NCI-H748 (cell line): Measurements from ENCODE around the gene CEP128.

Source experiments
- DNase-seq: peaks from one replicate; lab custom pipeline; 2025; ENCODE audit not compliant: unreplicated experiment; lab: John Stamatoyannopoulos, UW

The CEP128 gene

DNA sequence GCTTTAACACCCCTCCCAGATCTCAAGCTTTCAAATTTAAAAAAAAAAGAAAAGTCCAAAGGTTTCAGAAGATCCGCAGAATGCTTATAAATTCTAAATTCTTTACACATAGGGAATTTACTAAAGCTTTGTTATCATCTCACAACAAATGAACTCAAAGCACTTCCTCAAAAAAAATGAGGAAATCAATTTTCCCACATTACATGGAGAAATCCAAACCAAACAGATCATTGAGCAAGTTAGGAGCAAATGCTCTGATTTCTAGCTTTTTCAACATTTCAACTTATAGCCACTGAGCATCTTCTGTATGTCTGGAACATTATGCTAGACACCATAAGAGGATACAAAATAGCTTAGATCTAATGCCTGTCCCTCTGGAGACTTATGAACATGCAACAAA lies 161.0 kb downstream of the CEP128 start:
- DNase-seq, result no peak

DNA sequence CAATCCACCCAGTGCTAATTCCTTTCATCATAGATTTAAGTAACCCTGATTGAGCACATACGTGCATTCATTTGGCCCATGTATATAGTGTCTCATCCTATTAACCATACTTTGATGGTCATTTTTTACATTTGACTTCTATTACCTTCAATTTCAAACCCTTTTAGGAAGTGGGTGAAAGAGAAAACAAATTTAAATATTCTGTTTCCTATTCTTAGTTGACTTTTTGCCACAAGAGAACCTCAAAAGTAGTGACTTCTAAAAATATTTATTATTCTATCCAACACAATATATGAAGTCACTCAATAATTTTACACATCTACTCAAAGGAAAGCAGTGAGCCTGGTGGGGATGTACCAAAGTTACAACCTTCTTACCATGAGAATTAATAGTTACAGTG lies 164.9 kb downstream of the CEP128 start:
- no peak for DNase-seq

DNA sequence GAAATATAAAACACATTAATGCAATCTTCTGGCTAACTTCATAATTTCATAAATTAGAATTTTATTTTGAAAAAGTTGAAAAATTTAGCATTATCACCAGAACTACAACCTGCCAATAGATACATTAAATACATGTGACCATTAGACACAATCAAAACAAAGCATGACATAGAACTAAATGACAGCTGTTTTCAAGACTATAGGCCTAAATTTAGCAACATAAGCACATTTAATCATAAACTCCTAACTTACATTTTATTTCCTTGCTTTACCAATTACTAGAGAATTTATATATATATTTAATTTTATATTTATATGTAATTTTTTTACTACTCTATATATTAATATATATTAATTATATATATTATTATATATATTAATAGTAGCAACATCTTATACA lies 165.4 kb downstream of the CEP128 start:
- no peak for DNase-seq

DNA sequence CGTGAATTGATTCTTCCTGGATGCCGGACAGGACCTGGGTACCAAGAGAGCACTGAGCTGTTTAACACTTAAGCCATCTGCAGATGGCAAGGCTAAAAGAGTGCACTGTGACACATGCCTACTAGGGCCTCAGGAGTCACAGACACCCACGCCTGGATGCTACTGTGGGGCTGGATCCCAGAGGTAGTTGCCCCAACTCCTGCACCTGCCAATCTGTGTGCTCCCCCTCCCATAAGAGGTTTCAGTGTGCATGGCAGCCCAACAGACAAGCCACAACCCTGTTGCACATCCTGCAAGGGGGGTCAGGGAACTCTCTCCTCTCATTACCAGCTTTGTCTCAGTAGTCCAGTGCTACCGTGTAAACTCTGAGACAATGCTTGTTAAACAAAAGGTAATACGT lies 169.0 kb downstream of the CEP128 start:
- no peak for DNase-seq

DNA sequence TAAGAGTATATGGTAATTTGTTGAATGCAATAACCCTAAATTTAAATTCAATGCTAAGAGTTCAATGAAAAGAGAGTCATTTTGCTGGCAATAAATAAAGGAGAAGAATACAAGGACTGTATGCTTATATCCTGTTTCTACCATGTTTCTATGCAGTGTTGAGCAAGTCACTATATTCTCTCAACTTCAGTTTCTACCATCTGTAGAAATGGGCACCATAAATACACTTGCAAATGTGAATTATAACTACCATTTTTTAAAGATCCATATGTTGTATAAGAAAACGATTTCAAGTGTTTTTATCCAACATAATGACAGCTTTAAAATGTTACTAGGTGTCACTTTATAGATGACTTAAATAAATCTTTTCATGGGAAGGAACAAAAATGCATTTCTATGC lies 170.3 kb downstream of the CEP128 start:
- no peak for DNase-seq

DNA sequence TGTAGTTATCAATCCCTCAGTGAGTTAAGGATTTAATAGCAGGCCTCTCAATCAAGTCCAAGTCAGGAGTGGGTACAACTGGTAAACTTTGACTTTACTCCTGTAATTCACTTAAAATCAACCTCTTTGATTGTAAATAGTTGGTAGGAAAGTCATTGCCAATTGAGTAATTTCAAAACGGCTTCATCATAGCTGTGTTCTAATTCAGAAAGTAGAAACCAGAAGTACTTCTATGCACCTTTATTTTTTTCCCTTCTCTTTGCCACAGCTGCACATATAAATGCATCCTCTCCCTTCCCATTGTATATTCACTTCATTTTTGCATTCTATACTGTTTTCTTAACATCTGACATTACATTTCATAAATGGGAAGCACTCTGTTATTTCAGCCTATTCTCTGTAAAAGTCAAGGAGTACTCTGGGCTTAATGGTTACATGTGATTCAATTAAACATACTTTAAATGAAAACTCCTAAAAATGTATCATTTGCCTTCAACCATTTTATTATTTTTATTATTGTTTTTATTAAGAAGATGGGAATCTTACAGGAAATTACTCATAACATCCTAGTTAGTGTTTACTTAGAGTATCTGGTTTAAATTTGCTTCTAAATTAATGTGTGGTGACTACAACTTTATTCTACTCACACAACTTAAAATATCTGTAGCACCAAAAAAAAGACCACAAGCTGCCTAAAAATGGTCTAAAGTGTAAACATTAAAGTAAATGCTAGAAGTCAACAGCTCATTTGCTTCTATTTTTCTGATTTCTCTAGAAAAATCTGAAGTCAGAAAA lies 171.2 kb downstream of the CEP128 start:
- no peak for DNase-seq

DNA sequence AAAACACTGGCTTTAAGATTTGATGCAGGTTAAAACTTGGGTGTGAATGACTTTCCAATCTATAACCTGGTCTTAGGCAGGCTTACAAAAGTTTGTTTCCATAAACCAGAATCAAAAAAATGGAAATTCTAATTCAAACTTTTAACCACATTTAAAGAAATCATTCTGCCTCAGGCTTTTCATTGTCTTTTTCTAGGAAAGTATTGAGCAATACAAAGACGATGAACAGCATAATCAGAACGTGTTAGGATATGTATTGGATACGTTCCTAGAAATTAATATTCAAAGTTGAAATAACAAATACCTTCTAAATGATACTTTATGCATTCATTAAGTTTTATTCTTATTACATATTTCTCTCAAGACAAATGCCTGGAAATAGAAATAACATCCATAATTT lies 172.9 kb downstream of the CEP128 start:
- DNase-seq, result no peak

DNA sequence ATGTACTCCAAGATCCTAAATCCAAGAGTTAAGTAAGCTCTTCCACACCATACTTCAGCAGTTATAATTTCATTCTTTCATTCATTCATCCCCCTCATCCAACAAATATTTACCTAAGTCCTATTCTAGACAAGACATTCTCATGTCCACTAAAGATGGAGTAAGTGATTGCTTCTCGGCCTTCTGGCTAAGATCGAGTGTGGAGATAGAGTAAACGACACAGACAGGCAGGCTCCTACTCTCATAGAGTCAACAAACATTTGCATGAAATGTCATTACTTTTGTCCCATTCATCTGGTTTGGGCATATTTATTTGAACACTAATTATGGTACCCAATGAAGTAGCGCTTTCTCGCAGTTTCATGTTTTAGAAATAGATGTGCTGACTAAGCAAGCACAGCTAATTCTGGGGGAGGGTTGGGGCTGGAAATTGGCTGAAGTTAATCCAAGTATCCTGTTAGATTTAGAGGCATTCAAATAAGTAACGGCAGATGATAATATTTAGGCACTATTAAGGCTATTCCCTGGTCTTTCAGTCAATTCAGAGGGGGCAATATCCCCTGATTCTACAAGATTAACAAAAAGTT lies 176.5 kb downstream of the CEP128 start:
- peak; percentile 22 for DNase-seq

DNA sequence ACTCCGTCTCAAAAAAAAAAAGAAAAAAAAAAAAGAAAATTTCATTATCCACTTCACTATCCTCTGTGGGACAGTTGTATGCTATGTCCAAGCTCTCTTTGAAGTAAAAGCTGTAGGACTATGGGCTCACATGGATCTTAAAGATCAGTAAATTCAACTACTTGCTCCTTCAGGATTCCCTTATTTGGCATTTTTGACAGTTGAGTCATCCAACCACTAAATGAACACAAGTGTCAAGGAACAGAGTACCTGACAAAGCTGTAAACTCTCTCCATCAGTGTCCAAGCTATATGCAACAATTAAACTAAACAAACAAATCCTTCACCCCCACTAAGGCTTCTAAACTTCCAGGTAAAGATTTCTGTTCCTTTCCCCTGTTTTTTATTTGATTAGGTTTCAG lies 177.0 kb downstream of the CEP128 start:
- DNase-seq, result no peak

DNA sequence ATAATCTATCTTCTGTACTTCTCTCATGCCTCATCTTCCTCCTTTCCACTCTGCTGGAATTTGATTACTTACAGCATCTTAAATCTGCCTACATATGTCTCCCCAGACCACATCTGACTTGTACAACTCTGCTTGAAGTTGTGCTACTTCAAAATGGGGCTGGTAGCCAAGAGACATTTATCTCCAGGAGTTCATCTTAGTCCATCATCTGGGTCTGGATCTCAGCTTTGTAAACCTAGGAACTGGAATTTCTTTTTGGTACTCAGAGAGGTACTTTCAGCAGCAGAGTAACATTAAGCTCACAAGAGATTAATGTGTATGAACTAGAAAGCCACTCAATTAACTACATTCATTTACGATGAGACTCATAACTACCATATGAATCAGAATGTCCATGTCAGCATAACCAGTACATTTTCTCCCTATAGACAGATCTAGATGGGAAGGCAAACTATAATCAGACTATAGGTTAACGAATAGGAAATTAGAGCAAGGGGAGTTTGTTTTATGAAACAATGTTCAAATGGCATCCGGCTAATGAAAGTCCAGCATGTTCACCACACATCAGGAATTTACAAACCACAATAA lies 178.8 kb downstream of the CEP128 start:
- no peak for DNase-seq

DNA sequence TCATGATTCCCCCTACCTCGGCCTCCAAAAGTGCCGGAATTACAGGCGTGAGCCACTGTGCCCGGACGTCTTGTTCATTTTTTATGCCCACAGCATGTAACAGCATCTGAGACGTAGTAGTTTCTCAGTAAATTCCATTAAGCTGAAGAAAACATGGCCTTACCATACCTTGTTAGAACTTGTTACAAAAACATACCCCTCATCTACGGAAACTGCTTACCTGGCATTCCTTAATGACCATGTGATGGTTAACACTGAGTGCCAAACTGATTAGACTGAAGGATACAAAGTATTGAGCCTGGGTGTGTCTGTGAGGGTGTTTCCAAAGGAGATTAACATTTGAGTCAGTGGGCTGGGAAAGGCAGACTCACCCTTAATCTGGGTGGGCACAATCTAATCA lies 186.8 kb downstream of the CEP128 start:
- no peak for DNase-seq

DNA sequence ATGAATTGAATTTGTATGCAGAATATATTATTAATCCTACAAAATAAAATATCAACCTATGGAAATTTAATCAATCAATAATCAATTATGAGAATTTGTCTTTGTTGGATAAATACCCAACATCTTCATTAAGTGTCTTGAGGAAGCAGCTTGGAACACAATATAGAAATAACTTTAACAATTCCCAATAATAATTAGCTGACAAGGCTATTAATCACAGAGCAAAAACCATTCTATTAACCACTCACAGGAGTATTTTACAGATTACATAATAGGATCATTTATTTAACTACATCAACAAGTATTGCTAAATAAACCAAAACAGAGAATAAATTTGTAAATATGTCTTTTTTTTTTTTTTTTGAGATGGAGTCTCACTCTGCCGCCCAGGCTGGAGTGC lies 190.3 kb downstream of the CEP128 start:
- DNase-seq, result no peak

DNA sequence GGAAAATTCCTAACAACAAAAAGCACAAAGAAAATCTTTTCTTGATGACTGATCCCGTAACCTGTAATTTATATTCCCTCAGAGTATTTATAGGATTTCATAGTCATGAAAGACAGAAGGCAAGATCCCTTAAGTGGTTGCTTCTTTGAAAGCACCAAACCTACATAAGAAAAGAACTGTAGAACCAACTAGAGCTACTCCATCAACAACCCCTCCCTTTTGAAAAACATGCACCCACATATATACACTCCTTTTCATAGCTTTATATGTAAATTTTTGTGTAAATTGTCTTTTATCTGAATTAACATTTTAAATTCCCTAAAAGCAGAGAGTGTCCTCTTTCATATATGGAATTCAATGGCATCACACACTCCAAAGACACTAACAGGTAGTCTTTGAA lies 215.3 kb downstream of the CEP128 start:
- no peak for DNase-seq

DNA sequence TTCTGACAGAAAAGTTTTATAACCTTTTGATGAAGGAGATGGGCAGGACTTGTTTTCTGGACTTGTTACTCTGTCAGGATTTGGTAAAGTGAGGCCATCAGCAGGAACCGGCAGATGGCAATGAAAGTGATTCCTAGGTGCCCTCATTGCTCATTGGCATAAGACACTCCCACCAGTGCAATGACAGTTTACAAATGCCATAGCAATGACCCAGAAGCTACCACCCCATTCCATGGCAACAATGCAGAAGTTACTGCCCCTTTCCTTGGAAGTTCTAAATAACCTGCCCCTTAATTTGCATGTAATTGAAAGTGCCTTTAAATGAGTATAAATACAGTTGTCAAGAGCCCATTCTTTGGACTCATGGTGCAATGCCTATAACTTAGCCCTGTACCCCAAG lies 222.6 kb downstream of the CEP128 start:
- DNase-seq, result no peak

DNA sequence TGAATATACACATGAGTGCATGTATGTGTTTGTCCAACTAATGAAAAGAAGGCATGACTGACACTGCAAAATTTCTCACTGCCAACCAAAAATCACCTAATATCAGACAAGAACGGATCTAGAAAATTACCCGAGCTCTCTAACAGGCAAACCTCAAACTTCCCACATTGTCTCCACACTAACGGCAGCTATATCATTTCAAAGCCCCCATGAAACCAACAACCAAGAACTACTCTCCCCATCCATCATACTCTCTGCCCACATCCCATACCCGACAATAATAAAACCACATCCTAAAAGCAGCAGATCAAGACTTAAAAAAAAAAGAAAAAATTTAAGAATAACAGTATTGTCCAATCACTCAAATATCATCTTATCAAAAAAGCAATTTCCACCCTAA lies 227.1 kb downstream of the CEP128 start:
- no peak for DNase-seq

DNA sequence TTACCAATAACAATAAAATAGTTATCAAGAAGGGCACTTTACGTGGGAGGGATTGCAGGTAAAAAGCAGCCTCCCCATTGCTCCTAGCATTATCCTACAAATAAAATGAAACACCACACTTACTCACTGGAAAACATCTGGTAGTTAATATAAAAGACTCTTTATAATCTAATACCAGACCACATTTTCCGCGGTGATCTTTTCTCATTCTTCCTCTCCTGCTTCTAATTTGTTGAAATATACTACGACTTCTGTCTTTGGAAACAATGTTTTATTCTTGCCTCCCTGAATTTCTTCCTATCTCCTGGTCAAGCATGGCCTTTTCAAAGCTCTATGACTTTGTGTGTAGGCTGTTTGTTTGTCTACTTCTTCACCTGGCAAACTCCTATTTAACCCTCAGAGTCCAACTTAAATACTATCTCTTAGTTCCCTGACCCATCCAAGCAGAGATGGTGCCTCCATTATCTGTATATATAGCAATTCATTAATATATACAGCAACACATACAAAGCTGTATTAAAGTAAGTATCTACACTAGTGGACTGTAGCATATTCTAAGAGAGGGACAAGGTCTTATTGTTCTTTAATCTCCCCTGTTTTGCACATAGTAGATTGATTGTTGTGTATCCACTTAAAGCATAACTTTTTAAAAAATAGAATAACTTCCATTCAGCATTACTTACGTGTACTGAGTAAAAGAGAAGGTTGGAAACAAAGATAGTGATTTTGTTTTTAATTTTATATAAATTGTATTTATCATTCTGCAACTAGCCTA lies 228.3 kb downstream of the CEP128 start:
- no peak for DNase-seq

DNA sequence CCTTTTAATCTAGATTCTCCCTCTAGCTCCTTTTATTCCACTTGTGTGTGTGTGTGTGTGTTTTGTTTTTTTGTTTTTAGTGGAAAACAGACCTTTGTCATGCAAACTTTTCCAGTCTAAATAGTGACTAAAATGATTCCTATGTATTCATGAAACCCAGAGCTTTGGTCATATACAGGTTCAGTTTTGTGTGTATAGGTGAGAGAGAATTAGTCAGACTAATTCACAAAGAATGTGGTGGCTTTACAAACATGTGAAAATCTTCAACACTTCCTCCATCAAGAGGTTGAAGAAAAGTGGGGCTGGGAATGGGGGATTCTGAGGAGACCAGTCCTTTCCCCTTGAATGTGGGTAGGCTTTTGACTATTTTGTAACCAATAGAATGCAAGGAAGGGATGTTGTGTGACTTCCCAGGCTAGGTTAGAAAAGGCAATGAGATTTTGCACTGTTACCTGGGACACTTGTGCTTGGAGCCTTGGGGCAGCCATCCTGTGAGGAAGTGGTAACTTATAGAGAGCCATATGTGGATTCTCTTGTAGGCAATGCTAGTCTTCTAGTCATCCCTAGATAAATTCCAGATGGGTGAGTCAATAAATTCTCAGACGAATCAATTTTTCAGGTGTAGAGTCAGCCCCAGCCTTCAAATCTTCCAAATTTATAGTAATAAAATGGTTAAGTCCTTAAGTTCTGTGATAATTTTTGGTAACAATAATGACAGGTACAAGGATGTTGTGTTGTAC lies 236.1 kb downstream of the CEP128 start:
- no peak for DNase-seq

DNA sequence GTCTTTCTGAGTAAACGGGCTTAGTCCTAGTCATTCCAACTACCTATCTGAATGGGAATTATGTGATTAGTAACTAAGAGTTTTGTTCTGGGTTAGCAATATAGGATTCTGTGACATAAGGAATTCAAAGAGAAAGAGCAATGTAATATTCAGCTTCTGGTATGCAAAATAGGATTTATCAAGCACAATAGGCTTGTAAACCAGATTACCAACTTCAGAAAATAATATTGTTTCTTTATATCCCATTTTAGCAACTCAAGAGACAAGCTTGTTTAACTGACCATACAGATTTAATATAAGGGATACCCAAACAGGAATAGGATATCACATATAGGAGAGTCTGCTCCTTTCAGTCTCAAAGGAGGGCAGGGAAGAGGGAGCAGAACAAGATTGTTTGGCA lies 240.9 kb downstream of the CEP128 start:
- DNase-seq, result no peak

DNA sequence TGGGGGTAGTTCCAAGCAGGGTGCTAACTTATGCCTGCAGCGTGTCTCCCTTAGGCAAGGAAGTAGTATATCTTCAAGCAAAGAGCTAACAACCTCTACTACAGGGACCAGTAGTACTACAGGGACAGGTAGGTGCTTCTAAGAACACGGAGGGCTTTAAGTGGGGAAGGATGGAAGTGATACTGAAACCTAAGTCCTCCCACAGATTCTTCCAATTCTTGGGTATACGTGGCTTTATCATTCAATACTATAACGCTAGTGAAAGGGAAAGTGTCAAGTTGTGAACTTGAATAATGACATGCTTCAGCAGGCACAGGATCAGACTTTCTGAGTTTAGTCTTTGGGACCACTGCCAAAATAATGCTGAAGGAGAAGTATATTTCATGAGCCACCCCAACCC lies 241.7 kb downstream of the CEP128 start:
- DNase-seq, result no peak

DNA sequence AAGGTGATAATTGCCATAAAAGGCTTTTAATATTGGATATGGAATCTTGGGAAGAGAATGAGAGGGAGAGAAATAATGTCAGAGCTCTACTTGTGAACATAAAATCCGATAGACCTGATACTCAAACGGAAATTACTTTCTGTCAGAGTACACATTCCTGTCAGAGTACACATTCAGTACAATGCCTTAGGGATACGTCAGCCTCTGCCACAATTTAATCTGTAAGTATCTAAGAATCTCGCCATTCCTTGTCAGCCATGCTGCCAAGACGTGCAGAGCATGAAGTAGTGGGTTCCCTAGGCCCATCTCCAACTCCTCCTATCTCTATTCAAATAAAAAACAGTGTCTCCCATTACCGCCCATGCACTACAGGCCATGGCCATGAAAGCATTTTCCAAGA lies 242.6 kb downstream of the CEP128 start:
- DNase-seq, result no peak

DNA sequence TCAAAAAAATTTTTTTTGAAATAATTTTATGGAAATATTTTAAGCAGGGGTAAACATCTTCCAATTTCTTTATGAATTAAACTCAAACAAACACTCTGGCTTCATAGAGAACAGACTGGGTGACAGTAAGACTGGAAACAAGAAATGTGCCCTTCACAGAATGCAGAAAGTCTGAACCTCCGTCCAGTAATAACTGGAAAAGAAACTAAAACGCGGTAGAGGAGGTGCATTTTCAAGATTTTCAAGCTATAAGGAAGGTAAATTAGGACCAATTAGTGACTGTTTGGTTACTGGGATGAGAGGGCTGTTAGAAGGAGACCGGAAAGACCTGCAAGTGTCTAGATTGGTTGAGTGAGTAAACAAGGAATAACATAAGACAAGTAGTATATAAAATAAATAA lies 245.7 kb downstream of the CEP128 start:
- no peak for DNase-seq
